NCI-H1105 (cell line): ENCODE measurements around the gene ANO7.

Experiments used
- DNase-seq: peaks from one replicate; lab custom pipeline; 2025; lab: John Stamatoyannopoulos, UW

The ANO7 gene

GRCh38 chr2:241274127-241274526 is 85.7 kb downstream of the ANO7 start:
- no peak for DNase-seq
